Glomerular visceral epithelial cell (primary cell): ENCODE measurements around the gene GSTM3.
"Not testable (repeated sequence)": the region's sequence is repeated elsewhere in the genome, so short reads cannot be mapped to it uniquely, and the experiment has no call there.

Source experiments
- DNase-seq: peaks from one replicate; pipeline ENCODE4 v3.0.0-alpha.2; 2016; ENCODE audit errors: extremely low spot score

The GSTM3 gene

GRCh38 chr1:109697861-109698260 is 43.0 kb downstream of the GSTM3 start:
- DNase-seq: not testable (repeated sequence)

GRCh38 chr1:109697066-109697465 is 43.8 kb downstream of the GSTM3 start:
- DNase-seq: no peak

- not testable (repeated sequence) for DNase-seq
Observed at GRCh38 chr1:109695138-109695537, 45.7 kb downstream of the GSTM3 start.

- not testable (repeated sequence) for DNase-seq
Observed at GRCh38 chr1:109694400-109694799, 46.4 kb downstream of the GSTM3 start.

- no peak for DNase-seq
Observed at GRCh38 chr1:109691759-109692158, 49.1 kb downstream of the GSTM3 start.

GRCh38 chr1:109689844-109690405 is 50.9 kb downstream of the GSTM3 start:
- DNase-seq: no peak

GRCh38 chr1:109687641-109688499 is 53.0 kb downstream of the GSTM3 start, which contains the start of gene GSTM1:
TSS of gene GSTM1 (plus strand) at chr1:109687817. CDS start at chr1:109687874, 57 bp downstream.
- peak; percentile 62 for DNase-seq

- not testable (repeated sequence) for DNase-seq
Observed at GRCh38 chr1:109687109-109687508, 53.7 kb downstream of the GSTM3 start.

- not testable (repeated sequence) for DNase-seq
Observed at GRCh38 chr1:109685890-109686289, 54.9 kb downstream of the GSTM3 start.

GRCh38 chr1:109685399-109685798 is 55.4 kb downstream of the GSTM3 start:
- not testable (repeated sequence) for DNase-seq

- not testable (repeated sequence) for DNase-seq
Observed at GRCh38 chr1:109684777-109685176, 56.1 kb downstream of the GSTM3 start.
